ENCODE measurements around the gene COLEC11.

The COLEC11 gene

DNA sequence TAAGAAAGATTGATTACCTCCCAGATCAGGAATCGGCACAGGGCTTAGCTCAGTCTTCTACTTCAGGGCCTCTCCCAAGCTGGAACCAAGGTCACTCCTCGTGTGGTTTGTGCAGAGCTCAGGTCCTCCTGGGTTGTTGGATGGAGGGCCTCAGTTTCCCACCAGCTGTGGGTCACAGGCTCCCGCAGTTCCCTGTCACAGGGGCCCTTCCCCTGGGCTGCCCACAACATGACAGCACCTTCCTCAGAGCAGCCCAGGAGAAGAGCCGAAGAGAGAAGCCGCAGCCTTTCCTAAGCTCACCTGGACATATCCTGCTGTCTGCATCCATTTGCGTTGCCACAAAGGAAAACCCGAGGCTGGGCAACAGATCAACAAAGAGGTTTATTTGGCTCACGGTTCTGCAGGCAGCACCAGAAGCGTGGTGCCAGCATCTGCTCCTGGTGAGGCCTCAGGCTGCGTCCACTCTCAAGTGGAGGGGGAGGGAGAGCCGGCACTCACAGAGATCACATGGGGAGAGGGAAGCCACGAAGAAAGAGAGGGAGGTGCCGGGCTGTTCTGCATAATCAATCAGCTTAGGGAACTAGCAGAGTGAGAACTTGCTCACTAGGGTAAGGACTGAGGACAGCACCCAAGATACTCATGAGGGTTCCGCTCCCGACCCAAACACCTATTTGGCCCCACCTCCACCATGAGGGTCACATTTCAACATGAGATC lies 50.1 kb downstream of the COLEC11 start:
- no peak overlapping the region for H3K4me3 ChIP-seq (replicated peaks in 1 of 2; ENCODE audit: low read depth in 2 of 2, low read length in 2 of 2)
- TF ChIP-seq, protein P1, sequence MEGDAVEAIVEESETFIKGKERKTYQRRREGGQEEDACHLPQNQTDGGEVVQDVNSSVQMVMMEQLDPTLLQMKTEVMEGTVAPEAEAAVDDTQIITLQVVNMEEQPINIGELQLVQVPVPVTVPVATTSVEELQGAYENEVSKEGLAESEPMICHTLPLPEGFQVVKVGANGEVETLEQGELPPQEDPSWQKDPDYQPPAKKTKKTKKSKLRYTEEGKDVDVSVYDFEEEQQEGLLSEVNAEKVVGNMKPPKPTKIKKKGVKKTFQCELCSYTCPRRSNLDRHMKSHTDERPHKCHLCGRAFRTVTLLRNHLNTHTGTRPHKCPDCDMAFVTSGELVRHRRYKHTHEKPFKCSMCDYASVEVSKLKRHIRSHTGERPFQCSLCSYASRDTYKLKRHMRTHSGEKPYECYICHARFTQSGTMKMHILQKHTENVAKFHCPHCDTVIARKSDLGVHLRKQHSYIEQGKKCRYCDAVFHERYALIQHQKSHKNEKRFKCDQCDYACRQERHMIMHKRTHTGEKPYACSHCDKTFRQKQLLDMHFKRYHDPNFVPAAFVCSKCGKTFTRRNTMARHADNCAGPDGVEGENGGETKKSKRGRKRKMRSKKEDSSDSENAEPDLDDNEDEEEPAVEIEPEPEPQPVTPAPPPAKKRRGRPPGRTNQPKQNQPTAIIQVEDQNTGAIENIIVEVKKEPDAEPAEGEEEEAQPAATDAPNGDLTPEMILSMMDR (IDR thresholded peaks at IDR 0.05; ENCODE audit: low read depth, low read length) = no peak
- no peak for DNase-seq (ENCODE audit: low read depth in 2 of 2)

DNA sequence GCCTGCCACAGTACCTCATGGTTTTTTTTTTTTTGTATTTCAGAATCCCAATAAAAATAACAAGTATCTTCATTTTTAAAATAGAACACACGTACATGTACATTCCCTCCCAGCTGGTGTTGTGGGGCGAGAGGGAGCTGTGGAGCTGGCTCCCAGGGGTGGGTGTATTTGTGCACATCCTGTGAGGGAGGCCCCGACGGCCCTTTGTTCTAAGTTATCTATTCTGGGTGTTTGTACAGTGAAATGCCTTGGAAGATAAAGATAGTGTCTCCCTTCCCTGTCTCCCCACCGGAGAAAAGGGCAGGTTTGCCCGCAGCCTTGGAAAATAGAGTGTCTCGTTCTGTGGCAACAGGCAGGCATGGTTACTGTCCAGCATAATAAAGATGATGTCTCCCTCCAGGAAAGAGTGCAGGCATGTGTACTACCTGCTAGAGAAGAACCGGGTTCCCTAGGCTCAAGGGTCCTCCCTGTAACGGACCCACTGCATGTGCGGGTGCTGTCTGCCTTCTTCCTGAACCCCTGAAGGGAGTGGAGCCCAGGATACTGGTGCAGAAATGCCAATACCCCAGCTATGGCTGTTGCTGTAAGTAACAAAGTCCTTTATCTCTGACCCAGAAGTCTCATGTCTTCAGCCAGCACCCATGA lies 51.0 kb downstream of the COLEC11 start:
- DNase-seq (ENCODE audit: low read depth in 2 of 2) = no peak
- no peak overlapping the region for H3K4me3 ChIP-seq (replicated peaks in 1 of 2; ENCODE audit: low read depth in 2 of 2, low read length in 2 of 2)
- TF ChIP-seq, protein P1 (IDR thresholded peaks at IDR 0.05; ENCODE audit: low read depth, low read length) = no peak

DNA sequence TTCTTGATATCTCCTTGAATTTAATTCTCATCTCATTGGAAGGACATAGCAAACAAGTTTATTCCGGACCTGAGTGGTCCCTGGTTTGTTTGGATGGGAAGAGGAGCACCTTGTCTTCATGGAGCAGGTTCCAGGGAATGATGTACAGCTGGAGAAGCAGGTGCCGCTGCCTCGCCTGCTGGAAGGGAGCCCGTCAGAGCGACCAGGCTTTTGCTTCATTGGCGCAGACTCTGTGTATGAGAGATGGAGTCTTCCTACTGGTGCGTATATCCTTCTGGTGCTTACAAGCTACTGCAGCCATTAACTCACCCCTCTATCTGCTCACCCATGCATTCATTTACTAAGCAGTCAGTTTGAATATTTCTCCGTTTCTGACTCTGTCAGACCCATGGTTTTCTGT lies 51.5 kb downstream of the COLEC11 start:
- no peak overlapping the region for H3K4me3 ChIP-seq (replicated peaks in 1 of 2; ENCODE audit: low read depth in 2 of 2, low read length in 2 of 2)
- TF ChIP-seq, protein P1 (IDR thresholded peaks at IDR 0.05; ENCODE audit: low read depth, low read length) = no peak
- no peak for DNase-seq (ENCODE audit: low read depth in 2 of 2)

DNA sequence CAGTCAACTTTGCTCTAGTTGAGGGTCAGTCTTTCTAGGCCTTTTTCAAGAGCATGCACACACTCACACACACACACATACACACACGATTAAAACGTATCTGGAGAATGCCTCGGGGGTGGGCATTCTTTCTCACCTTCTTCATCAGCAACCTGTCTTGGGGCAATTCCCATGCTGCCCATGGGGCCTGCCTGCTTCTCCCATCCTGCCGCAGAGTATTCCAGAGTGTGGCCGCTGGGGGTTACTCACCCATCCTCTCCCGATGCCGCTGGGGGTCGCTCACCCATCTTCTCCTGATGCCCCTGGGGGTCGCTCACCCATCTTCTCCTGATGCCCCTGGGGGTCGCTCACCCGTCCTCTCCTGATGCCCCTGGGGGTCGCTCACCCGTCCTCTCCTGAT lies 52.3 kb downstream of the COLEC11 start:
- TF ChIP-seq, protein P1 (IDR thresholded peaks at IDR 0.05; ENCODE audit: low read depth, low read length) = no peak
- H3K4me3 ChIP-seq (replicated peaks in 1 of 2; ENCODE audit: low read depth in 2 of 2, low read length in 2 of 2) = no peak overlapping the region
- no peak for DNase-seq (ENCODE audit: low read depth in 2 of 2)

DNA sequence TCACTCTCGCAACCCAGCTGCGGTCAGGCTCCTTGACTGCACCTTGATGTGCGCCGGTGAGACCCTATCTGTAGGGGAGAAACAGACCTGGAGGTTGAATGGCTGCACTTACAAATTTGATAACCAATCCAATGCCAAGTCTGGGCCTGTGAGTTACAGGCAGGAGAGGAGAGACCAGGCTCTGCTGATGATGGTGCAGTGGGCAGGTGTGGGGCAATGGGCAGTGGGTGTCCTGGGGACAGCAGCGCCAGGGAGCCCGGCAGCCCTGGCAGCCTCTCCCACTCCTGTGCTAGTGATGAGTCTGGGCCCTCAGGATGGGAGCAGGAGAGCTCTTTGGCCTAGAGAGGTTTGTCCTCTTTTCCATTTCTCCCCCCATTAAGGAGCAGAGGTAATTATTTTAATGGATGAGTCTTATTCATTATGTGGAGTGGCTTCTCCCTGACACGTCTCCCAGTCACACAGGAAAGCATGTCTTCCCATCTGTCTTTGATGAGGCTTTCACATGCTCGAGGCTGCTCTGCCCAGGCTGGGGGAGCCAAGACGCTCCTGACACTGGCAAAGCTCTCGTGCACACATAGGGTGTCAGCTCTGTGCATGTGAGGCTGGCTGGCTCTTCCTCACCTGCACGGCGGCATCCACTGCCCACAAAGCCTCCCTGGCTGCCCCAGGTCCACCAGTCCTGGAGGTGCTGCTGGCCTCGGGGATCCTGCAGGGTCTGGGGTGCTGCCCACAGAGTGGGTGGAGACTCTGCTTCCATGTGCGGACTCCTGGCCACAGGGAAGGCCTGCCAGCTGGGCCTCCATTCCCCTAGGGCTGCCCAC lies 53.1 kb downstream of the COLEC11 start:
- TF ChIP-seq, protein P1 (IDR thresholded peaks at IDR 0.05; ENCODE audit: low read depth, low read length) = no peak
- no peak overlapping the region for H3K4me3 ChIP-seq (replicated peaks in 1 of 2; ENCODE audit: low read depth in 2 of 2, low read length in 2 of 2)
- no peak for DNase-seq (ENCODE audit: low read depth in 2 of 2)

DNA sequence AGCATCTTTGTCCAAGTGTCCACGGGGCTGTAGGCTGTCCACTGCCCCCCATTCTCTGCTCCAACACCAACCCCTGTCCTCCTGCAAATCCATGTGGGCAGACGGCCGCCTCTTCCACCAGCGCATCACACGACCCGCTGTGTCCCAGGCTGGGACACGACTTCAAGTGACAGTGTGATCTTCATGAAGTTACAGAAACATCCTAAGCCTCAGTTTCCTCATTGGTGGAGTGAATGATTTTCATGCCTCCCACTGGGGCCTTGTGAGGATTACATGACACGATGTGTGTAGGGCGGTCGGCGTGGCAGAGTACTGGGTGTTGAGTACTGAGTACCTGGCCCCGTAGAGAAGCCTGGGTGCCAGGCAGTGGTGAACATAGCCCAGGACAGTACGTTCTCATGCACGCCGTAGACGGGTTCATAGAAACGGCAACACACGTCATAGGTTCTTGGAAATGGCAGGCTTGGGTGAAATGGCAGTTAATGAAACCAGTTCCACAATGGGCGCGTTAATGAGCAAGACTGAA lies 53.8 kb downstream of the COLEC11 start:
- TF ChIP-seq, protein P1 (IDR thresholded peaks at IDR 0.05; ENCODE audit: low read depth, low read length) = no peak
- DNase-seq (ENCODE audit: low read depth in 2 of 2) = no peak
- H3K4me3 ChIP-seq (replicated peaks in 1 of 2; ENCODE audit: low read depth in 2 of 2, low read length in 2 of 2) = no peak overlapping the region

Measured in cardiac fibroblast (primary cell).